Activated naive CD4-positive, alpha-beta T cell (primary cell): ENCODE measurements around the gene C11orf65.
"Not testable (repeated sequence)": the region's sequence is repeated elsewhere in the genome, so short reads cannot be mapped to it uniquely, and the experiment has no call there.

Experiments used
- DNase-seq, 4 experiments: peaks; one replicate each; lab custom pipeline; 2025; lab: John Stamatoyannopoulos, UW

C11orf65 gene

DNA sequence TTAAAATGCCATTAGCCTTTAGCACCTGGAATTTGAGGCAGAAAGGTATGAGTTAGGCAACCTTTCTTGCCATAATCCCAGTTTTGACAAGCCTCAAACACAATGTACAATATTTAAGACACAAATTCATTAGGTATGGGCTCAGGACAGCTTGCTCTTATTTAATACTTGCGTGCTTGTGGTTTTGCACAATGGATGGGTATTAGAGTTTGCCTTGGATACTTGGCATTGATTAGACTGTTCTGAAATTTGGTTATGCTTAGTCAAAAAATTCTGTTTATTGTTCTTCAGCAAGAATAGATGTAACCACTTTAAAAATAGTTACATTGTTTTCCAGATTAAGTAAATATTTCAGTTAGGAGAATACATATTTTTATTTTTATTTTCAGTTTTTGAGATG, 5.4 kb upstream of the C11orf65 start:
- no peak for DNase-seq

GRCh38 chr11:108468478-108468864, 1.1 kb upstream of the C11orf65 start:
- DNase-seq = no peak

- DNase-seq = no peak
Measured at GRCh38 chr11:108466405-108466804, 924 bp downstream of the C11orf65 start.

- DNase-seq = no peak
Measured at GRCh38 chr11:108453207-108453835, 14.0 kb downstream of the C11orf65 start.

- not testable (repeated sequence) for DNase-seq
Measured at GRCh38 chr11:108441445-108441844, 25.9 kb downstream of the C11orf65 start.

DNA sequence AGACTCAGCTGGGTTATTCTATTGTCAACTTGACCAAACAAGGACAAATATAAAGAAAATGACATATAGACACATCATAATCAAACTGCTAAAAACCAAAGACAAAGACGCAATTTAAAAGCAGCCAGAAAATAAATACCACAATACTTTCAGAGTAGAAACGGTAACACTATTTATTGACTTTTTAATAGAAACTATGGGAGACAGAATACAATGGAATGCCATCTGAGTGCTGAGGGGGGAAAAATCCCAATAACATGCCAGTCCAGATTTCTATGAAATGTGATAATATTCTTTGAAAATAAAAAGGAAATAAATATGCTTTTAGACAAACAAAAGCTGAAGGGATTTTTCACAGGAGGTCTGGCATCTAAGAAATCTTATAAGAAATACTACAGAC, 30.7 kb downstream of the C11orf65 start:
- no peak for DNase-seq

GRCh38 chr11:108435066-108435465, 32.3 kb downstream of the C11orf65 start:
- DNase-seq = no peak

GRCh38 chr11:108432783-108433182, 34.5 kb downstream of the C11orf65 start:
- DNase-seq = no peak

DNA sequence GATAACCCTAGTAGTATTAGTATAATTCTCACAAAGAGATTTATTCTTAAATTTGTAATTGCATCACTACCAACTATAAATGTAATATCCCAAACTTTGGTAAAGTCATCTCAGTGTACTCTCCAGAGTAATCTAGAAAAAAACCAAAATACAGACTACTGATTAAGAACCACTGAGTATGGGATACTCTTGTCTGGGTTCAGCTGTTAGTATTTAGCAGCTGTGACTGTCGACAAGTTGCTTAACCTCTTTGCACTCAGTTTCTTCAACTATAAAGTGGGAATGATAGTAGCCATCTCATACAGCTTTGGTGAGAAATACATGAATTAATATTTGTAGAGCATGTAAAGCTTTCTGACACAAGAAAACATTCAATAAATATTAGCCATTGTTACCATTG, 35.3 kb downstream of the C11orf65 start:
- DNase-seq = no peak

DNA sequence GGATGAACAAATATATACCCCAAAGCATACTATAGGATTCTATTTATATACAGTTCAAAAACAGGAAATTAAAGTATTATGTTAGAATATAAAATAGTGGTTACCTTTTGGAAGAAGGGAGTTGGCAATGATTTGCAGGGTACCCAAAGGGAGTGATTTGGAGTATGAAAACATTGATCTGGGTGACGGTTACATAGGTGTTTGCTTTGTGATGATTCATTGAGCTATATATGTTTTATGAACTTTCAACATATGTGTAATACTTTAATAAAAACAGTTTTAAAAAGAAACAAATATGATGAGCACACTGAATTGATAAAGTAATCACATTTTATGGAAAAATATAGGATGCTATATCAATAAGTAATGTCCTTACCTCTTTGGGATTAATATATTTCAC, 36.0 kb downstream of the C11orf65 start:
- DNase-seq = no peak

GRCh38 chr11:108417551-108417950, 49.8 kb downstream of the C11orf65 start:
- peak in 1 of 4 experiments; percentile 8 for DNase-seq

DNA sequence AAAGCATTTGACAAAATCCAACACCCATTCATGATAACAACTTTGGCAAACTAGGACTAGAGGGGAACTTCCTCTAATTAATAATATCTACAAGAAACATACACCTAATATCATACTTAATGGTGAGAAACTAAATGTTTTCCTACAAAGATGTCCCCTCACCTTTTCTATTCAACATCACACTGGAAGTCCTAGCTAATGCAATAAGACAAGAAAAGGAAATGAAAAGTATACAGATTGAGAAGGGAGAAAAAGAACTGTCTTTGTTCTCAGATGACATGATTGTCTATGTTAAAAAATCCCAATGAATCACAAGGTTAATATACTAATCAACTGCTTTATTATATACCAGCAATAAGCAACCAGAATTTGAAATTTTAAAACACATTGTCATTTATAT, 52.4 kb downstream of the C11orf65 start:
- no peak for DNase-seq

DNA sequence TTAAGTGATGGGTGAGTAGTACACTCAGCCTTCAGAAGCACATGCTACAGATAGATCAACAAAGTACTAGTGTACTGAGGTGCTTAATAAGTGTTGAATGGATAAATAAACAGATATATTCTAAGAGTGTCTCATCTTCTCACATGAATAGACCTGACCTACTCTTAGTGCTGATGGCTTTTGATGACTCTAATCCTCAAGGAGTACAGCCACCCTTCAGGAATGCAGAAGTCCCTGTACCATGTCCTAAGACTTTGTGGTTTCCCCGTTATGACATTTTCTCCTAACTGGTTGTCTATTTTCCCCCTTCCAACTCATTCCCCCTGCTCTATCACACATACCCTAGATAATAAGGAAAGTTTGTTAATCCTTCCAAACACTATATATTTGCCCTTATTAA, 61.6 kb downstream of the C11orf65 start:
- no peak for DNase-seq

GRCh38 chr11:108403052-108403451, 64.3 kb downstream of the C11orf65 start:
- no peak for DNase-seq

DNA sequence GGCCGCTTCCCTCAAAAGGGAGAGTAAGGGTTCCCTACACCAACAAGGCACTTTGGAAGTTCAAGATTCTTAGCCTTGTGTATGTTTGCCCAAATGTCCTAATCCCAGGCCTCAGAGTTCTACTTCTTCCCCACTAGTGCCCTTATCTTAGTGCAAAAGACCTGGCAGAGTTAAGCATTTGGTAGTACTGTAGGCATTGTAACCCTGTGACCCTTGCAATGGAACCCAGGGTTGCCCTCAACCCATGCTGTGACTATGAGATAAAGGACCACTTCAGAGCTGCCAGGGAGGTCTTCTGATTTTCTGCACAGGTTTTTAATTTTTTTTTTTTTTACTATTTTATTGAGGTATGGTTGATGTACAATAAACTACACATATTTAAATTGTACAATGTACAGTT, 65.1 kb downstream of the C11orf65 start:
- DNase-seq = no peak

- DNase-seq = no peak
Measured at GRCh38 chr11:108398439-108398838, 68.9 kb downstream of the C11orf65 start.

GRCh38 chr11:108396672-108397071, 70.7 kb downstream of the C11orf65 start:
- not testable (repeated sequence) for DNase-seq

DNA sequence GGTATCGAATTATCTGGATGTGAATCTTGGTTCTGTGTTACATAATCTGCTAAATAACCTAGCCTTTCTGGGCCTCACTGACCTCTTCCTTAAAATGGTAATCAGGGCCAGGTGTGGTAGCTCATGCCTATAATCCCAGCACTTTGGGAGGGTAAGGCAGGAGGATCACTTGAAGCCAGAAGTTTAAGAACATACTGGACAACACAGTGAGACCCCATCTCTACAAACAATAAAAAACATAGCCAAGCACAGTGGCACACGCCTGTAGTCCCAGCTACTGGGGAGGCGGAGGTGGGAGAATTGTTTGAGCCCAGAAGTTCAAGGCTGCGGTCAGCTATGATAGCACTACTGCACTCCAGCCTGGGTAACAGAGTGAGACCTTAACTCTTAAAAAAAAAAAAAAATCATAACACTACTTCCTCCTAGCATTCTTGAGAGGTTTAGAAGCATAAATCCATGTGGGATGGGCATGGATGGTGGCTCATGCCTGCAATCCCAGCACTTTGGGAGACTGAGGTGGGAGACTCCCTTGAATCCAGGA, 72.5 kb downstream of the C11orf65 start:
- no peak for DNase-seq

GRCh38 chr11:108393046-108393445, 74.3 kb downstream of the C11orf65 start:
- DNase-seq = no peak

GRCh38 chr11:108392353-108392752, 75.0 kb downstream of the C11orf65 start:
- no peak for DNase-seq

DNA sequence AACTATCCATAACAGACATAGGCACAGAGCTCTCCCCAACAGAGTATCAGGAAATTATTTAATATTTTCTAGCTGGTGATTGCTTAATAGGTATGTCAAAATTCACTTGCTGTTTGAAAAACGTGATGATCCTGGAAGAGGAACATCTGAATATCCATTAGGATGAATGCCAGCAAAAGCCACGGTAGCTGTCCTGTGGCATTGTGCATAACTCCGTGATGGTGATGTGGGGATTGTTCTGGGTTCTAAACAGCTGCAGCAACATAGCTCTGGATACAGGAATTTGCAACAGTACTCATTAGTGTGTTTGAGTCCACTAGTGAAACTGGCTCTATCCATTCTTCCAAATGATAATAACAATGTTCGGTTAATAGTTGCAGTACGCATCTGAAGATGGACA, 78.8 kb downstream of the C11orf65 start:
- no peak for DNase-seq

DNA sequence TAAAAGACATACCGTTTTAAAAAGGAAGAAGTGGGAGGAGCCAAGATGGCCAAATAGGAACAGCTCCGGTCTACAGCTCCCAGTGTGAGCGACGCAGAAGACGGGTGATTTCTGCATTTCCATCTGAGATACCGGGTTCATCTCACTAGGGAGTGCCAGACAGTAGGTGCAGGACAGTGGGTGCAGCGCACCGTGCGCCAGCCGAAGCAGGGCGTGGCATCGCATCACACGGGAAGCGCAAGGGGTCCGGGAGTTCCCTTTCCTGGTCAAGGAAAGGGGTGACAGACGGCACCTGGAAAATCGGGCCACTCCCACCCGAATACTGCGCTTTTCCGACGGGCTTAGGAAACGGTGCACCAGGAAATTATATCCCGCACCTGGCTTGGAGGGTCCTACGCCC, 93.8 kb downstream of the C11orf65 start:
- not testable (repeated sequence) for DNase-seq

DNA sequence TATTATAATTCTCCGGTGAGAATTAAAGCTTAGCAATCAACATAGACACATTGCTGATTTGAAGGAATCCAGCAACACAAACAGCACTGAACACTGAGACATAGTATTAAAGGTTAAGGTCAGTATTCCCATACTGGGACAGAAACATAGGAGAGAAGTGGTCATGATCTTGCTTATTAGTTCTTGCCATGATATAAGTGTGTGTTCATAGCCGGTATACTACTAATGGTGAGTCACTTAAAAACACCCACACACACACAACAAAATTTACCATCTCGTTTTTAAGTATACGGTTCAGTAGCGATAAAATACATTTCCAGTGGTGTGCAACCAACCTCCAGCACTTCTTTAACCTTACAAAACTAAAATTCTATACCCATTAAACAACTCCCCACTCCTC, 96.3 kb downstream of the C11orf65 start:
- DNase-seq = no peak

GRCh38 chr11:108370315-108370714, 97.0 kb downstream of the C11orf65 start:
- no peak for DNase-seq
